NB4 (cell line): ENCODE measurements around the gene CTTNBP2.

Source experiments
- DNase-seq: peaks from one replicate; pipeline ENCODE4 v3.0.0; 2010; ENCODE audit warnings: low read depth
- H3K4me3 ChIP-seq: one replicate; pipeline ENCODE4 v1.5.1; 2011; ENCODE audit warnings: mild to moderate bottlenecking, low read depth, low read length, moderate library complexity
- MAX ChIP-seq: IDR thresholded peaks from 2 replicates; pipeline ENCODE4 v1.6.1; 2011; ENCODE audit warnings: low read depth, low read length
- MYC ChIP-seq: IDR thresholded peaks from 2 replicates; pipeline ENCODE4 v1.6.1; 2011; ENCODE audit warnings: low read depth, low read length
- POLR2A ChIP-seq: IDR thresholded peaks from 2 replicates; pipeline ENCODE4 v1.6.1; 2011; ENCODE audit warnings: mild to moderate bottlenecking; ENCODE audit not compliant: insufficient read length; ENCODE audit errors: extremely low read depth
- TF ChIP-seq, protein P1 (sequence below): IDR thresholded peaks from one replicate; pipeline ENCODE4 v1.5.1; 2012; ENCODE audit warnings: low read depth, low read length

The CTTNBP2 gene

GRCh38 chr7:117907049-117907640, 33.9 kb upstream of the CTTNBP2 start:
- no peak overlapping the region for H3K4me3 ChIP-seq
- DNase-seq = no peak
- TF ChIP-seq POLR2A (no peak), MYC (no peak), MAX (no peak)
- TF ChIP-seq, protein P1, sequence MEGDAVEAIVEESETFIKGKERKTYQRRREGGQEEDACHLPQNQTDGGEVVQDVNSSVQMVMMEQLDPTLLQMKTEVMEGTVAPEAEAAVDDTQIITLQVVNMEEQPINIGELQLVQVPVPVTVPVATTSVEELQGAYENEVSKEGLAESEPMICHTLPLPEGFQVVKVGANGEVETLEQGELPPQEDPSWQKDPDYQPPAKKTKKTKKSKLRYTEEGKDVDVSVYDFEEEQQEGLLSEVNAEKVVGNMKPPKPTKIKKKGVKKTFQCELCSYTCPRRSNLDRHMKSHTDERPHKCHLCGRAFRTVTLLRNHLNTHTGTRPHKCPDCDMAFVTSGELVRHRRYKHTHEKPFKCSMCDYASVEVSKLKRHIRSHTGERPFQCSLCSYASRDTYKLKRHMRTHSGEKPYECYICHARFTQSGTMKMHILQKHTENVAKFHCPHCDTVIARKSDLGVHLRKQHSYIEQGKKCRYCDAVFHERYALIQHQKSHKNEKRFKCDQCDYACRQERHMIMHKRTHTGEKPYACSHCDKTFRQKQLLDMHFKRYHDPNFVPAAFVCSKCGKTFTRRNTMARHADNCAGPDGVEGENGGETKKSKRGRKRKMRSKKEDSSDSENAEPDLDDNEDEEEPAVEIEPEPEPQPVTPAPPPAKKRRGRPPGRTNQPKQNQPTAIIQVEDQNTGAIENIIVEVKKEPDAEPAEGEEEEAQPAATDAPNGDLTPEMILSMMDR = no peak

GRCh38 chr7:117902314-117902889, 29.2 kb upstream of the CTTNBP2 start:
- no peak overlapping the region for H3K4me3 ChIP-seq
- TF ChIP-seq MAX = no peak
- TF ChIP-seq POLR2A = no peak
- TF ChIP-seq, protein P1 = no peak
- no peak for TF ChIP-seq MYC
- no peak for DNase-seq

DNA sequence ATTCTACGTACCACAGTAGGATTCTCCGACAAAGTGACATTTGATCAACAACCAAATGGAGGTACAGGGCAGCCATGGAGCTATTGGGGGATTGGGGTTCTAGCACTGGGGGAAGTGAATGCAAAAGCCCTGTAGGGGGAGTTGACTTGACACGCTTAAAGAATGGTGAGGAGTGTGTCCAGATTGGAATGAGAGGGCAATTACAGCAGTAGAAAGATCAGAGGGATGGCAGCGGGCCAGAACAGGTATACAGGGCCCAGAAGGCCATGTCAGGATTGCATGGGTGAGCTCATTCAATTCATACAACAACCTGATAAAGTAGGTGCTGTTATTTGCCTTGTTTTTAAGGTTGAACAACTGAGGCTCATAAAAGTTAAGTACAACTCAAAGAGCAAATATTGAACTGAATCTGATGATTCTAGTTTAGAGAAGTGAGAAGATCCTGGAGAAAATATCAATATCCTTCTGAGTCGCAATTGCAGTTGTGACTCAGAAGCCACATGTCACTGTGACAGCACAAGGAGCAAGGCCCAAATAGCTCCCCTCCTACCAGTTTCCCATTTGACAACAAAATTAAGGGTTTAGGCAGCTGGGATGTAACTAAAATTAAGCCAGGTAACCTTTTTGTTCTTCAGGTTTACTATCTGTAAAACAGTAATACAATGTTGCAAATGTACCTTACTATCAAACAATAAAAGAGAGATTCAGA, 28.0 kb upstream of the CTTNBP2 start:
- no peak for DNase-seq
- no peak overlapping the region for H3K4me3 ChIP-seq
- TF ChIP-seq POLR2A (no peak), MYC (no peak), MAX (no peak)
- TF ChIP-seq, protein P1 = no peak

DNA sequence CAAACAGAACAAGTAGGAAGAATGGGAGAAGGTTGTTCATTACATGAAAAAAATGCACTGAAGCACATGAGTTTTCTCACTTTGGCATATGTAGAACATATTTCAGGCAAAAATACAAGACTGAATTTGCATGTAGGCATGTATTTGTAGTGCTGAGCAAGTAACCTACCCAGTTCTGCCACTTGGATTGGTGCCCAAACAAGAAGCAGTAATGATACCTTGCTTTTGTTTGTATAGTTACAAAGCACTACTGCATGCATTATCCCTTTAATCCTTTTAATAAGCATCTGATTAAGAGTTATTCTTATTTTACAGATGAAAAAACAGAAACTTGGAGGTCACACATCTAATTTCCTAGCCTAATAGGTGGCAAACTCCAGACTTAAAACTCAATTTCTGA, 23.1 kb upstream of the CTTNBP2 start:
- TF ChIP-seq MYC = no peak
- TF ChIP-seq, protein P1 = no peak
- TF ChIP-seq POLR2A = no peak
- no peak for TF ChIP-seq MAX
- no peak overlapping the region for H3K4me3 ChIP-seq
- no peak for DNase-seq

DNA sequence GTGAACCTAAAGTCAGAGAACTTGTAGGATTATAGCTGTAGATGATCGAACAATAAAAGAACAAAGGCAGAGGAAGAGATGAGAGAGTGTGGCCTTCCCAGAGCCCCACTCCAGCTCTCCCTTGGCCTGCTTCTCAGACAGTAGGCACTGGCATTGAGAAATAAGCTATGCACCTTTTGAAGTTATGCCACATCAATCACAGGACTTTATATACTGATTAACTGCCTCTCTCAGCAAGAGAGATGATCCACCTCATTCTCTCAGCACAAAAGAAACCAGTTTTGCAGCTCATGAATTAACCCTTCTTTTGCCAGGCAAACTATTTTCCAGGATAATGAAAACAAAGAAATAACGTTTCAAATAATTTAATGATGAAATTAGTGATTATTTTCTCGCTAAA, 22.0 kb upstream of the CTTNBP2 start:
- DNase-seq = no peak
- TF ChIP-seq POLR2A (no peak), MAX (no peak)
- TF ChIP-seq, protein P1 = no peak
- H3K4me3 ChIP-seq = no peak overlapping the region
